Trophoblast cell (in vitro differentiated cells and primary cell): Measurements from ENCODE around the gene GNRHR.
"Not testable (repeated sequence)": the region's sequence is repeated elsewhere in the genome, so short reads cannot be mapped to it uniquely, and the experiment has no call there.

ENCODE experiments used
- DNase-seq, 2 donors: peaks; one replicate each; pipeline ENCODE4 v3.0.0-alpha.2; 2016
- H2AFZ ChIP-seq: 2 replicates; pipeline ENCODE4 v1.6.1; 2013; ENCODE audit warnings: low read length, moderate library complexity, mild to moderate bottlenecking; ENCODE audit not compliant: insufficient read depth, poor library complexity
- H2AK5ac ChIP-seq: 2 replicates; pipeline ENCODE4 v1.6.1; 2013; ENCODE audit warnings: mild to moderate bottlenecking, low read length
- H2BK120ac ChIP-seq: 2 replicates; pipeline ENCODE4 v1.6.1; 2013; ENCODE audit warnings: low read length, mild to moderate bottlenecking, moderate library complexity; ENCODE audit not compliant: insufficient read depth, poor library complexity
- H2BK12ac ChIP-seq: 2 replicates; pipeline ENCODE4 v1.6.1; 2013; ENCODE audit warnings: mild to moderate bottlenecking, low read length, moderate library complexity
- H2BK5ac ChIP-seq: 2 replicates; pipeline ENCODE4 v1.6.1; 2013; ENCODE audit warnings: low read length, low read depth, moderate library complexity, mild to moderate bottlenecking; ENCODE audit not compliant: poor library complexity
- H3K14ac ChIP-seq: 2 replicates; pipeline ENCODE4 v1.6.1; 2013; ENCODE audit warnings: mild to moderate bottlenecking, low read length
- H3K18ac ChIP-seq: 2 replicates; pipeline ENCODE4 v1.6.1; 2013; ENCODE audit warnings: mild to moderate bottlenecking, low read length
- H3K23ac ChIP-seq: 2 replicates; pipeline ENCODE4 v1.6.1; 2013; ENCODE audit warnings: low read length
- H3K27ac ChIP-seq: 2 replicates; pipeline ENCODE4 v1.5.1; 2013; ENCODE audit warnings: low read depth, mild to moderate bottlenecking, inconsistent platforms, low read length, moderate library complexity
- H3K27me3 ChIP-seq: 2 replicates; pipeline ENCODE4 v1.6.1; 2013; ENCODE audit warnings: inconsistent platforms, mild to moderate bottlenecking, low read length, moderate library complexity; ENCODE audit not compliant: insufficient read depth
- H3K36me3 ChIP-seq, 2 experiments: 1 replicate in 1 of 2; 2 replicates in 1 of 2; pipeline ENCODE4 v1.6.1; 2013; ENCODE audit warnings: low read length in 2 of 2, mild to moderate bottlenecking in 2 of 2, moderate library complexity in 1 of 2; ENCODE audit not compliant: insufficient read depth in 2 of 2, control insufficient read depth in 1 of 2
- H3K4ac ChIP-seq: 2 replicates; pipeline ENCODE4 v1.6.1; 2013; ENCODE audit warnings: low read depth, mild to moderate bottlenecking, low read length, moderate library complexity
- H3K4me1 ChIP-seq, 2 experiments: 1 replicate in 1 of 2; 2 replicates in 1 of 2; pipeline ENCODE4 v1.6.1; 2013; ENCODE audit warnings: low read length in 2 of 2, mild to moderate bottlenecking in 2 of 2, moderate library complexity in 1 of 2; ENCODE audit not compliant: insufficient read depth in 2 of 2, control insufficient read depth in 1 of 2
- H3K4me2 ChIP-seq: 2 replicates; pipeline ENCODE4 v1.6.1; 2013; ENCODE audit warnings: inconsistent platforms, mild to moderate bottlenecking, low read length, moderate library complexity
- H3K4me3 ChIP-seq: 2 replicates; pipeline ENCODE4 v1.5.1; 2013; ENCODE audit warnings: mild to moderate bottlenecking, low read depth, low read length, inconsistent platforms
- H3K79me1 ChIP-seq: one replicate; pipeline ENCODE4 v1.6.1; 2013; ENCODE audit warnings: low read length
- H3K79me2 ChIP-seq: 2 replicates; pipeline ENCODE4 v1.6.1; 2013; ENCODE audit warnings: low read length, mild to moderate bottlenecking; ENCODE audit not compliant: control insufficient read depth, insufficient read depth, poor library complexity
- H3K9ac ChIP-seq: 2 replicates; pipeline ENCODE4 v1.6.1; 2013; ENCODE audit warnings: mild to moderate bottlenecking, low read length
- H3K9me3 ChIP-seq: 2 replicates; pipeline ENCODE4 v1.6.1; 2013; ENCODE audit warnings: low read depth, mild to moderate bottlenecking, control low read depth, inconsistent platforms, low read length; ENCODE audit not compliant: insufficient read depth
- H4K12ac ChIP-seq: 2 replicates; pipeline ENCODE4 v1.6.1; 2013; ENCODE audit warnings: low read depth, mild to moderate bottlenecking, low read length, moderate library complexity
- H4K8ac ChIP-seq: 2 replicates; pipeline ENCODE4 v1.6.1; 2013; ENCODE audit warnings: low read depth, mild to moderate bottlenecking, low read length, moderate library complexity
- H4K91ac ChIP-seq: one replicate; pipeline ENCODE4 v1.6.1; 2013; ENCODE audit warnings: low read depth, mild to moderate bottlenecking, low read length, moderate library complexity
- WGBS: extraction: QIAGEN DNeasy Blood & Tissue Kit; methylation state at CpG from one replicate; pipeline ENCODE4 v1.1.7; 2013; ENCODE audit warnings: missing lambda C conversion rate; ENCODE audit not compliant: insufficient read length, insufficient coverage; ENCODE audit errors: extremely low coverage; 5-methylcytosine and 5-hydroxymethylcytosine counted together

GNRHR gene

DNA sequence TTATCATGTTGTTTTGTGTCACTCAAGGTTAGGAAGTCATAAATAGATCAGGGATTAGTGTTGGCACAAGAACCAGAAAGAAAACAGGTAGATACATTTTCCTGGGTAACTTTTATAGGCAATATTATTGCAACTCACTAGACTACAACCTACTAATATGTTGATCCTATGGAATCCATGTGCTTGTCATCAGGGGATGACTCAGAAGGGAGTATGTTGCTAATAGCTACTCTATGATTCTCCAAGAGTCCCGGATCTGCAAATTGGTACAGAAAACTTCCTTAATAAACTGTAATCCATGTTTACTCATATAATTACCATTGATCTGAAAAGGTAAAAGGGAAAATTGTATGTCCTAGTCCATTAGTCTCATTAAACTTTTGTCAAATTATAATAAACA is 11.7 kb upstream of the GNRHR start:
- H3K4me1 ChIP-seq = no peaks in the 10 kb centered on the region
- no peak overlapping the region for H2BK5ac ChIP-seq
- no peaks in the 10 kb centered on the region for H3K79me2 ChIP-seq
- no peak overlapping the region for H3K9ac ChIP-seq
- no peak overlapping the region for H3K27ac ChIP-seq
- H3K9me3 ChIP-seq = no peaks in the 10 kb centered on the region
- no peaks in the 10 kb centered on the region for H3K36me3 ChIP-seq
- no peak overlapping the region for H3K14ac ChIP-seq
- H3K4me2 ChIP-seq = no peak overlapping the region
- no peak overlapping the region for H4K91ac ChIP-seq
- no peak overlapping the region for H3K18ac ChIP-seq
- no peaks in the 10 kb centered on the region for H3K27me3 ChIP-seq
- H2BK12ac ChIP-seq = no peak overlapping the region
- no CpG with 5 or more reads among the region's 1 CpG for WGBS
- H3K4me3 ChIP-seq = no peak overlapping the region
- H3K79me1 ChIP-seq = no peaks in the 10 kb centered on the region
- no peak overlapping the region for H3K4ac ChIP-seq
- no peak overlapping the region for H3K23ac ChIP-seq
- no peak overlapping the region for H2BK120ac ChIP-seq
- no peak overlapping the region for H2AK5ac ChIP-seq
- DNase-seq = no peak
- no peak overlapping the region for H4K8ac ChIP-seq
- no peak overlapping the region for H2AFZ ChIP-seq
- H4K12ac ChIP-seq = no peak overlapping the region

DNA sequence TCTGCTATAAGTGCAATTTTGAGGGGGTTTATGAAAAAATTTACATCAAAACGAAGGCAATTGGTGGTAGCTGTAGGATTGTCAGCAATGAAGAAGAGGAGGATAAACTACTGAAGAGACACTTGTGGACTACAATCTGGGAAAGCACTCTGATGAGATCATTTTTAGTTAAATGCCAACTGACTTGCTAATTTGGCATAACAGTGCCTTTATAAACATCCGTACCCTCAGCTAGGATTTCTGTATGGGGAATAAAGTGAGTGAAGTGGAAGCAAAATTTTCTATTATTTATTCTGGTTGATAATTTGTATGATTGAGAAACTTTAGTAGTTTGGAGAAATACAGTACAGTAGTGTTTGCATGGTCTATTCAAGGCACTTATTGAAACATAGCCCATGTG is 11.2 kb upstream of the GNRHR start:
- Histone ChIP-seq H3K79me1 (no peaks in the 10 kb centered on the region), H3K4ac (no peak overlapping the region), H3K9me3 (no peaks in the 10 kb centered on the region), H3K36me3 (no peaks in the 10 kb centered on the region), H4K8ac (no peak overlapping the region), H3K4me3 (no peak overlapping the region), H3K4me2 (no peak overlapping the region), H3K9ac (no peak overlapping the region), H3K18ac (no peak overlapping the region), H4K91ac (no peak overlapping the region), H2AK5ac (no peak overlapping the region), H2BK12ac (no peak overlapping the region), H3K27ac (no peak overlapping the region), H3K79me2 (no peaks in the 10 kb centered on the region), H2BK5ac (no peak overlapping the region), H3K4me1 (no peaks in the 10 kb centered on the region), H3K27me3 (no peaks in the 10 kb centered on the region), H4K12ac (no peak overlapping the region), H3K23ac (no peak overlapping the region), H2AFZ (no peak overlapping the region), H3K14ac (no peak overlapping the region), H2BK120ac (no peak overlapping the region)
- WGBS = no CpG with 5 or more reads among the region's 2 CpGs
- no peak for DNase-seq

DNA sequence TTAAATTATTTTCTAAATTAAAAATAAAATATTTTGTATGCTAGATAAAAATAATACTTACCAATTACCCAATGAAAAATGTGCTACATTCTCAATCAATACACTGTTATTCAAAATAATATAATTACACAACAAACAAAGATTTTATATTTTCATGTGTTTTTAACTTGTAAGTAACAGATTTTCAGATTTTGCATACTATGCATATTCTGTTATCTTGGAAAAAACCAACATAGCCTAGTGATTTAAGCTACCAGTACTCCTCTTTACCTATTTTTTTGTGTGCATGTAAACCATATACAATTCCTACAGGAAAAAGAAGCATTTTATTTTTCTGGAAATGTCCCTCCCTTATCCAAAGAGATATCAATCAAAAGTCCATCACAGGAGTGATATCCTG is 10.0 kb upstream of the GNRHR start:
- H3K36me3 ChIP-seq = no peaks in the 10 kb centered on the region
- no peak overlapping the region for H3K27ac ChIP-seq
- H4K12ac ChIP-seq = no peak overlapping the region
- H3K4ac ChIP-seq = no peak overlapping the region
- H3K9ac ChIP-seq = no peak overlapping the region
- H2BK120ac ChIP-seq = no peak overlapping the region
- no peak overlapping the region for H3K4me2 ChIP-seq
- no peak overlapping the region for H2AFZ ChIP-seq
- no peak overlapping the region for H2BK5ac ChIP-seq
- no peak overlapping the region for H4K91ac ChIP-seq
- no peak overlapping the region for H2BK12ac ChIP-seq
- no peak overlapping the region for H3K23ac ChIP-seq
- no peak overlapping the region for H2AK5ac ChIP-seq
- DNase-seq = no peak
- no peak overlapping the region for H3K4me3 ChIP-seq
- H3K14ac ChIP-seq = no peak overlapping the region
- H3K18ac ChIP-seq = no peak overlapping the region
- H3K79me2 ChIP-seq = no peaks in the 10 kb centered on the region
- no peaks in the 10 kb centered on the region for H3K4me1 ChIP-seq
- no peaks in the 10 kb centered on the region for H3K27me3 ChIP-seq
- no peaks in the 10 kb centered on the region for H3K9me3 ChIP-seq
- H4K8ac ChIP-seq = no peak overlapping the region
- no peaks in the 10 kb centered on the region for H3K79me1 ChIP-seq

DNA sequence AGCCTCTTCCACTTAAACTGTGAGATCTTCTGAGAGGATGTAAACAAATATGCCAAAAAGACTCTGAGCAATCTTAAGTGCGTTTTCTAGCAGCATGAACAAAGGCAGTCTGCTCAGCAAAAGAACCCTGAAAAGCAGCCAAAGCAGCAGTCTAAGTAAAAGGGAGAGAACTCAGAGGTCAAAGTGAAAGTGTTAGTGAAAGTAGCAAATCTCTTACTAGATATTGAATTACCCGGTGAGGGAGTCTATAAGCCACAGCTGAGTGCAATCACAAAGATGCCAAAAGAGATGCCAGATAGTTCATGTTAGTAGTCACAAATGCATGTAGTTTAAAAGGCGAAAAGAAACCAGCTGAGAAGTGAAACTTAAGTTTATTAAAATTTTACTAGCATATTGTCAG is 7.9 kb upstream of the GNRHR start:
- no peak overlapping the region for H3K14ac ChIP-seq
- H2BK120ac ChIP-seq = no peak overlapping the region
- no peak overlapping the region for H2BK5ac ChIP-seq
- H3K4me1 ChIP-seq = no peaks in the 10 kb centered on the region
- H4K91ac ChIP-seq = no peak overlapping the region
- H3K23ac ChIP-seq = no peak overlapping the region
- no peak overlapping the region for H3K4ac ChIP-seq
- H3K79me2 ChIP-seq = no peaks in the 10 kb centered on the region
- WGBS = no CpG with 5 or more reads among the region's 3 CpGs
- no peak overlapping the region for H2AFZ ChIP-seq
- no peak overlapping the region for H3K18ac ChIP-seq
- H4K12ac ChIP-seq = no peak overlapping the region
- no peak overlapping the region for H2BK12ac ChIP-seq
- H3K4me2 ChIP-seq = no peak overlapping the region
- H3K27ac ChIP-seq = no peak overlapping the region
- H3K79me1 ChIP-seq = no peaks in the 10 kb centered on the region
- no peak overlapping the region for H2AK5ac ChIP-seq
- DNase-seq = no peak
- no peak overlapping the region for H4K8ac ChIP-seq
- H3K36me3 ChIP-seq = no peaks in the 10 kb centered on the region
- H3K27me3 ChIP-seq = no peaks in the 10 kb centered on the region
- no peak overlapping the region for H3K9ac ChIP-seq
- H3K4me3 ChIP-seq = no peak overlapping the region
- H3K9me3 ChIP-seq = no peaks in the 10 kb centered on the region

DNA sequence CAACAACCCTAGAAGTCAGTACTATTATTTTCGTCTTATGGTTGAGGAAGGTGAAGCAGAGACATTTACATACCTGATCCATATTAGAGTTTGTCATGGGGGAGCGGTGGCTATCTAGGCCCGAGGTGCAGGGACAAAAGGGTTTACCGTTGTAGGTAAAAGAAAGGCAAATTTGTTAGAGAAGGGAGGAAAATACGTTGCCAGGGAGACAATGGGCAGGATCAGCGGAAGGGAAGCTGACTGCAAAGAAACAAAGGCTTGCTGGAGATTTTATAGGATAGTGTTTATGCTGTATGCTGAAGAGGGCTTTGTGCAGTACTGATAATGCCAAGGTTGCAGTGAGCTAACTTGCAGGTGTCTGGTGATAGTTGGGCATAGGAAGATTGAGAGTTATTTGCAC is 2.8 kb upstream of the GNRHR start:
- DNase-seq, H2BK5ac ChIP-seq, H4K8ac ChIP-seq, H3K23ac ChIP-seq, H2BK120ac ChIP-seq, H4K12ac ChIP-seq, H3K27ac ChIP-seq, H3K4me1 ChIP-seq, H3K79me1 ChIP-seq, H3K27me3 ChIP-seq, H3K4me3 ChIP-seq, H3K9ac ChIP-seq, H3K9me3 ChIP-seq, H3K18ac ChIP-seq, H3K4me2 ChIP-seq, H3K79me2 ChIP-seq, H3K4ac ChIP-seq, H2AFZ ChIP-seq, H3K14ac ChIP-seq, H2AK5ac ChIP-seq, H2BK12ac ChIP-seq, H4K91ac ChIP-seq, H3K36me3 ChIP-seq: not testable (repeated sequence)
- WGBS = no CpG with 5 or more reads among the region's 6 CpGs
